ENCODE results near the gene PPARD.
"Not testable (repeated sequence)": the region's sequence is repeated elsewhere in the genome, so short reads cannot be mapped to it uniquely, and the experiment has no call there.

DNA sequence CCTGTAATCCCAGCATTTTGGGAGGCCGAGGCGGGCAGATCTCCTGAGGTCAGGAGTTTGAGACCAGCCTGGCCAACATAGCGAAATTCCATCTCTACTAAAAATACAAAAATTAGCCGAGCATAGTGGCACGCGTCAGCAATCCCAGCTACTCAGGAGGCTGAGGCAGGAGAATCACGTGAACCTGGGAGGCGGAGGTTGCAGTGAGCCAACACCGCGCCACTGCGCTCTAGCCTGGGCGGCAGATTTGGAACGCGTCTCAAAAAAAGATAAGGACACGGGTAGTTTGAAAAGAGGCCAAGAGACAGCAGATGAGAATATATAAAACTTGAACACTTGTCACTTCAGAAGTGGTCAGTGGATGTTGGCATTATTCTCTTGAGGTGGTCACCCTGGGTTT lies 35.2 kb upstream of the PPARD start:
- not testable (repeated sequence) for TF ChIP-seq POLR2A, CTCF (IDR thresholded peaks at IDR 0.05)

All from adrenal gland (tissue), 5 donors.